ENCODE measurements around the gene TAF11L4. TPM values are rescaled to one million over a fixed set of nuclear protein-coding genes. Genes with fewer than 3 reads are reported as not detected.

Gene TAF11L4
- total and polyA plus RNA-seq, 2 of the 4 experiments (the other 2 are of a cell fraction) = not detected

GRCh38 chr5:17511775-17512325 is 9.8 kb upstream of the TAF11L4 start:
- 97% methylated on average over 5 of the region's 17 CpGs; no CpG with 5 or more reads in 1 of the 2 experiments for WGBS, 2 experiments (ENCODE audit: extremely low coverage in 2 of 2, insufficient read length in 1 of 2)
- no TSS peak for BruUV-seq (replicated peaks)
- H3K9ac ChIP-seq (ENCODE audit: low read depth, low read length) = no peak overlapping the region

More at GRCh38 chr5:17511775-17512325, 9.8 kb upstream of the TAF11L4 start:
- Histone ChIP-seq H3K27me3 (ENCODE audit: control insufficient read depth, insufficient read depth, low read length) (peaks cover 1% of the 10 kb centered on the region; the same call in 1 of the 2 replicates), H2BK120ac (ENCODE audit: low read depth, low read length) (no peak overlapping the region), H3K4me1 (ENCODE audit: control insufficient read depth, insufficient read depth, low read length) (no peaks in the 10 kb centered on the region), H2BK20ac (ENCODE audit: low read depth, low read length) (no peak overlapping the region), H2BK5ac (ENCODE audit: low read depth, low read length, poor library complexity, severe bottlenecking) (no peak overlapping the region), H3K36me3 (ENCODE audit: control insufficient read depth, insufficient read depth, low read length) (no peaks in the 10 kb centered on the region), H3K14ac (replicated peaks; ENCODE audit: low read depth, low read length) (no peak overlapping the region), H3K23ac (ENCODE audit: low read depth, low read length) (no peak overlapping the region), H2BK15ac (ENCODE audit: low read depth, low read length) (no peak overlapping the region), H4K5ac (ENCODE audit: low read depth, low read length) (no peak overlapping the region), H3K56ac (ENCODE audit: extremely low read depth, insufficient read depth, low read length) (no peak overlapping the region), H3K27ac (ENCODE audit: insufficient read depth, low read length) (no peak overlapping the region), H3K4me3 (ENCODE audit: insufficient read depth, low read depth, low read length) (no peak overlapping the region), H3K4me2 (ENCODE audit: low read depth, low read length) (no peak overlapping the region), H2AFZ (replicated peaks; ENCODE audit: low read length, poor library complexity) (no peak overlapping the region), H4K20me1 (ENCODE audit: insufficient read depth, low read length) (no peaks in the 10 kb centered on the region), H3K9me1 (ENCODE audit: insufficient read depth, low read length) (no peaks in the 10 kb centered on the region), H3K4ac (ENCODE audit: low read depth, low read length) (no peak overlapping the region), H3K18ac (ENCODE audit: low read depth, low read length) (no peak overlapping the region), H3K9me3 (ENCODE audit: control insufficient read depth, insufficient read depth, low read length) (no peaks in the 10 kb centered on the region), H3K79me1 (ENCODE audit: low read depth in 1 of 2, low read length in 2 of 2) (no peaks in the 10 kb centered on the region), H2AK9ac (replicated peaks; ENCODE audit: low read depth, low read length, poor library complexity) (no peak overlapping the region), H2AK5ac (ENCODE audit: low read depth, low read length) (no peak overlapping the region), H4K8ac (ENCODE audit: low read depth in 2 of 2, low read length in 2 of 2) (no peak overlapping the region), H4K91ac (ENCODE audit: insufficient read depth, low read depth, low read length) (no peak overlapping the region)
- in situ Hi-C loops (cut with MboI; ENCODE audit: low sequenced_read_pairs) = no loop called here
- ATAC-seq (ENCODE audit: low read depth) (no peak), DNase-seq (no peak)
- TF ChIP-seq MAFK (IDR thresholded peaks at IDR 0.05; ENCODE audit: low read depth, low read length) (no peak), ELK1 (IDR thresholded peaks at IDR 0.05; ENCODE audit: borderline replicate concordance, low read depth, low read length) (no peak), MAZ (IDR thresholded peaks at IDR 0.05; ENCODE audit: borderline replicate concordance, low read depth, low read length) (no peak), FOS (IDR thresholded peaks at IDR 0.05; ENCODE audit: low read depth, low read length) (no peak), NFE2L2 (IDR thresholded peaks at IDR 0.05; ENCODE audit: low read depth, low read length) (no peak), CEBPB (IDR thresholded peaks at IDR 0.05; ENCODE audit: low read depth, low read length) (no peak), RFX5 (IDR thresholded peaks at IDR 0.05; ENCODE audit: low read depth, low read length) (no peak), RAD21 (IDR thresholded peaks at IDR 0.05; ENCODE audit: low read length) (no peak), CTCF (conservative IDR thresholded peaks at IDR 0.05; ENCODE audit: low read depth, low read length) (no peak), RCOR1 (IDR thresholded peaks at IDR 0.05; ENCODE audit: insufficient replicate concordance, low read length) (no peak), BHLHE40 (IDR thresholded peaks at IDR 0.05; ENCODE audit: low read depth, low read length) (no peak), MXI1 (IDR thresholded peaks at IDR 0.05; ENCODE audit: borderline replicate concordance, low read depth, low read length) (no peak), CHD1 (IDR thresholded peaks at IDR 0.05; ENCODE audit: low read depth, low read length) (no peak), POLR2A (IDR thresholded peaks at IDR 0.05; ENCODE audit: low read depth, low read length) (no peak), SMC3 (IDR thresholded peaks at IDR 0.05; ENCODE audit: low read depth, low read length) (no peak)
- TF ChIP-seq, protein P1, sequence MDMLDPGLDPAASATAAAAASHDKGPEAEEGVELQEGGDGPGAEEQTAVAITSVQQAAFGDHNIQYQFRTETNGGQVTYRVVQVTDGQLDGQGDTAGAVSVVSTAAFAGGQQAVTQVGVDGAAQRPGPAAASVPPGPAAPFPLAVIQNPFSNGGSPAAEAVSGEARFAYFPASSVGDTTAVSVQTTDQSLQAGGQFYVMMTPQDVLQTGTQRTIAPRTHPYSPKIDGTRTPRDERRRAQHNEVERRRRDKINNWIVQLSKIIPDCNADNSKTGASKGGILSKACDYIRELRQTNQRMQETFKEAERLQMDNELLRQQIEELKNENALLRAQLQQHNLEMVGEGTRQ (IDR thresholded peaks at IDR 0.05; ENCODE audit: low read depth, low read length) = no peak
- intact Hi-C loops (cut with micrococcal nuclease) = no loop called here
- ChIA-PET CTCF (no interaction called here), POLR2A (ENCODE audit: unreplicated experiment) (no interaction called here)
- dilution Hi-C loops (cut with HindIII; ENCODE audit: low sequenced_read_pairs, unreplicated experiment) = no loop called here
